GM23338 (cell line): ENCODE measurements around the gene SIL1. TPM values are rescaled to one million over a fixed set of nuclear protein-coding genes. Genes with fewer than 3 reads are reported as not detected.
"Not testable (repeated sequence)": the region's sequence is repeated elsewhere in the genome, so short reads cannot be mapped to it uniquely, and the experiment has no call there.

Experiments
- ATAC-seq: fragments of 200-7000 bp; cut with Tn5 transposase; 3 replicates; pipeline ENCODE4 v1.9.1; 2020
- DNase-seq: peaks from one replicate; pipeline ENCODE4 v3.0.0-alpha.2; 2015; ENCODE audit warnings: low spot score
- H2AFZ ChIP-seq: fragments of 200-600 bp; sonication (generic); 2 replicates; pipeline ENCODE4 v1.8.0; 2016; ENCODE audit warnings: antibody characterized with exemption, mild to moderate bottlenecking, moderate library complexity
- H3F3A ChIP-seq: fragments of 200-600 bp; sonication (generic); replicated peaks from 2 replicates; pipeline ENCODE4 v1.8.0; 2017; ENCODE audit warnings: antibody characterized with exemption, mixed run types, low read depth
- H3K27ac ChIP-seq: fragments of 200-600 bp; sonication (generic); 2 replicates; pipeline ENCODE4 v1.6.1; 2016; ENCODE audit warnings: low read depth
- H3K27me3 ChIP-seq: fragments of 200-600 bp; sonication (generic); 2 replicates; pipeline ENCODE4 v1.8.0; 2016; ENCODE audit warnings: mild to moderate bottlenecking, mixed run types, moderate library complexity; ENCODE audit not compliant: insufficient read depth
- H3K36me3 ChIP-seq: fragments of 200-600 bp; sonication (generic); 2 replicates; pipeline ENCODE4 v1.8.0; 2016; ENCODE audit warnings: mild to moderate bottlenecking; ENCODE audit not compliant: insufficient read depth
- H3K4me1 ChIP-seq: fragments of 200-600 bp; sonication (generic); 2 replicates; pipeline ENCODE4 v1.8.0; 2016; ENCODE audit warnings: mild to moderate bottlenecking, moderate library complexity; ENCODE audit not compliant: insufficient read depth
- H3K4me2 ChIP-seq: fragments of 200-600 bp; sonication (generic); 2 replicates; pipeline ENCODE4 v1.7.1; 2017; ENCODE audit warnings: mixed run types
- H3K4me3 ChIP-seq: fragments of 200-600 bp; sonication (generic); 2 replicates; pipeline ENCODE4 v1.6.1; 2016; ENCODE audit warnings: mixed run types
- H3K79me2 ChIP-seq: fragments of 200-600 bp; sonication (generic); replicated peaks from 2 replicates; pipeline ENCODE4 v1.8.0; 2017; ENCODE audit warnings: mild to moderate bottlenecking; ENCODE audit not compliant: insufficient read depth
- H3K9me2 ChIP-seq: fragments of 200-600 bp; sonication (generic); 2 replicates; pipeline ENCODE4 v1.8.0; 2017; ENCODE audit not compliant: insufficient read depth
- H4K20me1 ChIP-seq: fragments of 200-600 bp; sonication (generic); replicated peaks from 2 replicates; pipeline ENCODE4 v1.8.0; 2017; ENCODE audit warnings: mild to moderate bottlenecking; ENCODE audit not compliant: insufficient read depth
- H3K27ac Mint-ChIP-seq: 2 replicates; pipeline ENCODE4 v1.8.0; 2020; ENCODE audit warnings: inconsistent platforms, mild to moderate bottlenecking, moderate library complexity, mixed read lengths
- H3K27me3 Mint-ChIP-seq: 3 replicates; pipeline ENCODE4 v1.8.0; 2022; ENCODE audit warnings: low read depth, mild to moderate bottlenecking, moderate library complexity, mixed read lengths, inconsistent platforms; ENCODE audit not compliant: insufficient read depth, poor library complexity
- H3K36me3 Mint-ChIP-seq: 3 replicates; pipeline ENCODE4 v1.8.0; 2021; ENCODE audit warnings: low read depth, mild to moderate bottlenecking, inconsistent platforms, moderate library complexity, mixed read lengths
- H3K4me1 Mint-ChIP-seq: 3 replicates; pipeline ENCODE4 v1.8.0; 2020; ENCODE audit warnings: mild to moderate bottlenecking, inconsistent platforms, mixed read lengths
- H3K4me3 Mint-ChIP-seq: 3 replicates; pipeline ENCODE4 v1.8.0; 2021; ENCODE audit warnings: moderate library complexity, mild to moderate bottlenecking, inconsistent platforms, mixed read lengths
- H3K9me3 Mint-ChIP-seq: 3 replicates; pipeline ENCODE4 v1.8.0; 2020; ENCODE audit warnings: moderate library complexity, mild to moderate bottlenecking, inconsistent platforms, mixed read lengths
- CREB1 ChIP-seq: fragments of 250-450 bp; sonication (Bioruptor Pico); IDR thresholded peaks from 2 replicates; pipeline ENCODE4 v1.5.0; 2020; ENCODE audit warnings: low read depth, mild to moderate bottlenecking, moderate library complexity
- ETS1 ChIP-seq: IDR thresholded peaks from 2 replicates; pipeline ENCODE4 v1.6.1; 2016; ENCODE audit warnings: antibody characterized with exemption
- EZH2 ChIP-seq: fragments of 200-600 bp; sonication (generic); IDR thresholded peaks from one replicate; pipeline ENCODE4 v1.8.0; 2017; ENCODE audit warnings: antibody characterized with exemption, mild to moderate bottlenecking, low read depth; ENCODE audit not compliant: unreplicated experiment
- EZH2phosphoT487 ChIP-seq: fragments of 200-600 bp; sonication (generic); IDR thresholded peaks from one replicate; pipeline ENCODE4 v1.8.1; 2018; ENCODE audit warnings: antibody characterized with exemption; ENCODE audit not compliant: unreplicated experiment
- JUNB ChIP-seq: IDR thresholded peaks from one replicate; pipeline ENCODE4 v1.6.1; 2016; ENCODE audit warnings: antibody characterized with exemption; ENCODE audit not compliant: unreplicated experiment
- NANOG ChIP-seq: IDR thresholded peaks from 2 replicates; pipeline ENCODE4 v1.6.1; 2016; ENCODE audit warnings: antibody characterized with exemption, borderline replicate concordance
- POLR2AphosphoS5 ChIP-seq: IDR thresholded peaks from 2 replicates; pipeline ENCODE4 v1.6.1; 2016; ENCODE audit warnings: antibody characterized with exemption, low read depth
- ZNF114 ChIP-seq: fragments of 250-450 bp; sonication (Bioruptor Pico); IDR thresholded peaks from 2 replicates; pipeline ENCODE4 v1.5.0; 2020; ENCODE audit warnings: mild to moderate bottlenecking, moderate library complexity
- ZNF331 ChIP-seq: fragments of 250-450 bp; sonication (Bioruptor Pico); IDR thresholded peaks from 2 replicates; pipeline ENCODE4 v1.5.0; 2020; ENCODE audit warnings: low read depth, mild to moderate bottlenecking, moderate library complexity
- ZNF462 ChIP-seq: fragments of 250-450 bp; sonication (Bioruptor Pico); IDR thresholded peaks from 2 replicates; pipeline ENCODE4 v1.5.0; 2020; ENCODE audit warnings: mild to moderate bottlenecking, moderate library complexity
- polyA plus RNA-seq: library from polyadenylated mRNA; unstranded; fragments of >200 nt; fragmentation: Nextera tagmentation; extraction: Ambion mirVana; gene quantifications from 2 replicates; pipeline ENCODE4 v1.2.1, GENCODE V29; 2016
- total RNA-seq: library from RNA; depleted of rRNA; stranded (reverse); fragments of >200 nt; shearing (Covaris generic); gene quantifications from 2 replicates; pipeline ENCODE4 v1.2.3, GENCODE V29; 2014
- TF ChIP-seq, protein P1 (sequence below): IDR thresholded peaks from one replicate; pipeline ENCODE4 v1.6.1; 2018; ENCODE audit warnings: antibody characterized with exemption; ENCODE audit not compliant: unreplicated experiment

SIL1 gene
- total and polyA plus RNA-seq, 2 experiments from 2014 or later = 5.5 to 5.9 TPM

DNA sequence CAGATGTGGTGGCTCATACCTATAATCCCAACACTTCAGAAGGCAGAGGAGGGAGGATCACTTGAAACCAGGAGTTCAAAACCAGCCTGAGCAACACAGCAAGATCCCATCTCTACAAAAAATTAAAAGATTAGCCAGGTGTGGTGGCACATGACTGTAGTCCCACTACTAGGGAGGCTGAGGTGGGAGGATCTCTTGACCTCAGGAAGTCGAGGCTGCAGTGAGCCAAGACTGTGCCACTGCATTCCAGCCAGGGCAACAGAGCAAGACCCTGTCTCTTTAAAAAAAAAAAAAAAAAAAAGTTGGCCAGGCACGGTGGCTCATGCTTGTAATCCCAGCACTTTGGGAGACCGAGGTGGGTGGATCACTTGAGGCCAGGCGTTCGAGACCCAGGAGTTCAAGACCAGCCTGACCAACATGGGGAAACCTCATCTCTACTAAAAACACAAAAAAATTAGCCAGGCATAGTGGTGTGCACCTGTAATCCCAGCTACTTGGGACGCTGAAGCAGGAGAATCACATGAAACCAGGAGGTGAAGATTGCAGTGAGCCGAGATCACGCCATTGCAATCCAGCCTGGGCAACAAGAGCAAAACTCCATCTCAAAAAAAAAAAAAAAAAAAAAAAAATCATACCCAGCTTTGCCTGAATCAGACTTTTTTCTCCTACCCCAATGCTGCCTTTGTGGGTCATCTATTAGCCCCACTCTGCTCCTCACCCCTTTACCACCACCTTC is 18.2 kb downstream of the SIL1 start:
- not testable (repeated sequence) for H3F3A ChIP-seq, H3K27me3 ChIP-seq, H3K4me1 ChIP-seq, H3K36me3 Mint-ChIP-seq, DNase-seq, H3K27ac Mint-ChIP-seq, H3K9me2 ChIP-seq, H3K4me3 Mint-ChIP-seq, H3K4me2 ChIP-seq, H3K36me3 ChIP-seq, H3K4me3 ChIP-seq, ATAC-seq, H3K9me3 Mint-ChIP-seq, H3K79me2 ChIP-seq, H3K27me3 Mint-ChIP-seq, H4K20me1 ChIP-seq, H3K27ac ChIP-seq, H2AFZ ChIP-seq
- peaks cover 16% of the 10 kb centered on the region for H3K4me1 Mint-ChIP-seq

GRCh38 chr5:139178935-139179334 is 19.2 kb downstream of the SIL1 start:
- H3K9me2 ChIP-seq = no peaks in the 10 kb centered on the region
- Mint-ChIP-seq H3K4me3 (no peak overlapping the region), H3K27me3 (peaks cover 4% of the 10 kb centered on the region), H3K4me1 (peaks cover 16% of the 10 kb centered on the region), H3K27ac (no peak overlapping the region), H3K9me3 (no peaks in the 10 kb centered on the region; the same call in 2 of the 3 replicates), H3K36me3 (no peaks in the 10 kb centered on the region)
- H3K4me2 ChIP-seq = 0 out of 2 replicates have a peak overlapping the region, but pooled peaks have one; percentile 4
- DNase-seq (peak; percentile 34), ATAC-seq (peak; percentile 70)
- no peak overlapping the region for H2AFZ ChIP-seq
- no peaks in the 10 kb centered on the region for H3F3A ChIP-seq
- no peak overlapping the region for H3K27ac ChIP-seq
- no peaks in the 10 kb centered on the region for H3K27me3 ChIP-seq
- H3K36me3 ChIP-seq = no peaks in the 10 kb centered on the region
- no peaks in the 10 kb centered on the region; the same call in 1 of the 2 replicates for H4K20me1 ChIP-seq
- H3K4me1 ChIP-seq = no peaks in the 10 kb centered on the region
- no peak overlapping the region for H3K4me3 ChIP-seq
- H3K79me2 ChIP-seq = no peaks in the 10 kb centered on the region
- TF ChIP-seq JUNB (no peak), EZH2 (no peak), ZNF114 (CRISPR knock-in tag) (no peak), ZNF462 (no peak), NANOG (no peak), CREB1 (CRISPR knock-in tag) (no peak), ETS1 (no peak), EZH2phosphoT487 (no peak), ZNF331 (CRISPR knock-in tag) (no peak), POLR2AphosphoS5 (no peak)
- TF ChIP-seq, protein P1, sequence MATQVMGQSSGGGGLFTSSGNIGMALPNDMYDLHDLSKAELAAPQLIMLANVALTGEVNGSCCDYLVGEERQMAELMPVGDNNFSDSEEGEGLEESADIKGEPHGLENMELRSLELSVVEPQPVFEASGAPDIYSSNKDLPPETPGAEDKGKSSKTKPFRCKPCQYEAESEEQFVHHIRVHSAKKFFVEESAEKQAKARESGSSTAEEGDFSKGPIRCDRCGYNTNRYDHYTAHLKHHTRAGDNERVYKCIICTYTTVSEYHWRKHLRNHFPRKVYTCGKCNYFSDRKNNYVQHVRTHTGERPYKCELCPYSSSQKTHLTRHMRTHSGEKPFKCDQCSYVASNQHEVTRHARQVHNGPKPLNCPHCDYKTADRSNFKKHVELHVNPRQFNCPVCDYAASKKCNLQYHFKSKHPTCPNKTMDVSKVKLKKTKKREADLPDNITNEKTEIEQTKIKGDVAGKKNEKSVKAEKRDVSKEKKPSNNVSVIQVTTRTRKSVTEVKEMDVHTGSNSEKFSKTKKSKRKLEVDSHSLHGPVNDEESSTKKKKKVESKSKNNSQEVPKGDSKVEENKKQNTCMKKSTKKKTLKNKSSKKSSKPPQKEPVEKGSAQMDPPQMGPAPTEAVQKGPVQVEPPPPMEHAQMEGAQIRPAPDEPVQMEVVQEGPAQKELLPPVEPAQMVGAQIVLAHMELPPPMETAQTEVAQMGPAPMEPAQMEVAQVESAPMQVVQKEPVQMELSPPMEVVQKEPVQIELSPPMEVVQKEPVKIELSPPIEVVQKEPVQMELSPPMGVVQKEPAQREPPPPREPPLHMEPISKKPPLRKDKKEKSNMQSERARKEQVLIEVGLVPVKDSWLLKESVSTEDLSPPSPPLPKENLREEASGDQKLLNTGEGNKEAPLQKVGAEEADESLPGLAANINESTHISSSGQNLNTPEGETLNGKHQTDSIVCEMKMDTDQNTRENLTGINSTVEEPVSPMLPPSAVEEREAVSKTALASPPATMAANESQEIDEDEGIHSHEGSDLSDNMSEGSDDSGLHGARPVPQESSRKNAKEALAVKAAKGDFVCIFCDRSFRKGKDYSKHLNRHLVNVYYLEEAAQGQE = no peak
